ENCODE results near the gene FAM110C. TPM values are rescaled to one million over a fixed set of nuclear protein-coding genes. Genes with fewer than 3 reads are reported as not detected.
A peak's percentile ranks its signal among the peaks of the same experiment; 100 is the strongest.

The FAM110C gene, protein sequence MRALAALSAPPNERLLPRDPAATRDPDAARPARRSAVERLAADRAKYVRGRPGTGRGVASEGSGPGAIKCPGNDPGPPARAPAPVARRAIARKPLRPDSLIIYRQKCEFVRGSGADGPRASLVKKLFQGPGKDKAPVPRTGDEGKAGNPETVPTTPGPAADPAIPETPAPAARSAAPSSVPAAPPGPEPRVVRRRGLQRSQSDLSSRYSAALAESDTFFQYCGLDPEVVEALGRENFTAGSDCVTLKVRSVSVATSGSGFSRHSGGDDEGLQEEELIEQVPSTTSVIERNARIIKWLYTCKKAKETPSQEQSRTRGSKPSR
- polyA plus RNA-seq (2012; rRNA removed): not detected in 2 replicates
- polyA plus RNA-seq (2012; cell fraction: cytosol; rRNA removed): under 0.01 TPM in 1 of 2 replicates, not detected in the other
- polyA plus RNA-seq (2012; cell fraction: nucleus; rRNA removed): not detected in 2 replicates

- no peaks in the 10 kb centered on the region for H3K9me2 ChIP-seq
- H2AFZ ChIP-seq (ENCODE audit: low read depth): no peak within 1 kb of the TSS
- no peak within 1 kb of the TSS for H3K9ac ChIP-seq
- H3K4me1 ChIP-seq (ENCODE audit: control insufficient read depth in 1 of 2, insufficient read depth in 2 of 2, low read depth in 1 of 2, low read length in 1 of 2): peaks cover 0 to 3% of the 10 kb centered on the region in 2 experiments; a peak in 1 of 4 replicates
- peak within 1 kb of the TSS in 1 of 2 experiments; percentile 24; a peak in 1 of 4 replicates for H3K4me3 ChIP-seq (ENCODE audit: low read depth in 2 of 2, low read length in 1 of 2)
- no peaks in the 10 kb centered on the region for H3K36me3 ChIP-seq (replicated peaks in 1 of 2; ENCODE audit: control insufficient read depth in 1 of 2, insufficient read depth in 2 of 2, low read length in 1 of 2)
- 11% methylated on average over 33 of the region's 75 CpGs for WGBS (ENCODE audit: low lambda C conversion rate)
- H3K79me2 ChIP-seq (ENCODE audit: insufficient read depth): no peaks in the 10 kb centered on the region
- H3F3A ChIP-seq (replicated peaks; ENCODE audit: insufficient read depth): no peaks in the 10 kb centered on the region
- H3K27ac ChIP-seq (ENCODE audit: low read depth in 2 of 2, low read length in 1 of 2): no peak within 1 kb of the TSS
- H3K9me3 ChIP-seq: no peaks in the 10 kb centered on the region
- peaks cover 15% of the 10 kb centered on the region; the same call in 1 of the 2 replicates for H3K27me3 ChIP-seq (ENCODE audit: insufficient read depth)
- CTCF ChIA-PET: no interaction called here
- no peak within 1 kb of the TSS for H3K4me2 ChIP-seq
- POLR2A ChIA-PET: no interaction called here
- no peaks in the 10 kb centered on the region for H4K20me1 ChIP-seq (ENCODE audit: insufficient read depth)
- TF ChIP-seq, protein P1, sequence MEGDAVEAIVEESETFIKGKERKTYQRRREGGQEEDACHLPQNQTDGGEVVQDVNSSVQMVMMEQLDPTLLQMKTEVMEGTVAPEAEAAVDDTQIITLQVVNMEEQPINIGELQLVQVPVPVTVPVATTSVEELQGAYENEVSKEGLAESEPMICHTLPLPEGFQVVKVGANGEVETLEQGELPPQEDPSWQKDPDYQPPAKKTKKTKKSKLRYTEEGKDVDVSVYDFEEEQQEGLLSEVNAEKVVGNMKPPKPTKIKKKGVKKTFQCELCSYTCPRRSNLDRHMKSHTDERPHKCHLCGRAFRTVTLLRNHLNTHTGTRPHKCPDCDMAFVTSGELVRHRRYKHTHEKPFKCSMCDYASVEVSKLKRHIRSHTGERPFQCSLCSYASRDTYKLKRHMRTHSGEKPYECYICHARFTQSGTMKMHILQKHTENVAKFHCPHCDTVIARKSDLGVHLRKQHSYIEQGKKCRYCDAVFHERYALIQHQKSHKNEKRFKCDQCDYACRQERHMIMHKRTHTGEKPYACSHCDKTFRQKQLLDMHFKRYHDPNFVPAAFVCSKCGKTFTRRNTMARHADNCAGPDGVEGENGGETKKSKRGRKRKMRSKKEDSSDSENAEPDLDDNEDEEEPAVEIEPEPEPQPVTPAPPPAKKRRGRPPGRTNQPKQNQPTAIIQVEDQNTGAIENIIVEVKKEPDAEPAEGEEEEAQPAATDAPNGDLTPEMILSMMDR (IDR thresholded peaks at IDR 0.05): no peak
- TF ChIP-seq RCOR1 (IDR thresholded peaks at IDR 0.05; ENCODE audit: low read length): no peak
- peak; percentile 76 for DNase-seq
These were observed at the start of gene FAM110C for GRCh38 chr2:46471-47345. TSS of gene FAM110C (minus strand) at chr2:46505. CDS start at chr2:46385, 120 bp downstream.

GRCh38 chr2:92326-92725 is 46.0 kb upstream of the FAM110C start:
- Histone ChIP-seq H3K27ac (ENCODE audit: low read depth in 2 of 2, low read length in 1 of 2) (no peak overlapping the region), H3F3A (replicated peaks; ENCODE audit: insufficient read depth) (no peaks in the 10 kb centered on the region), H3K9me2 (peaks cover 3% of the 10 kb centered on the region; the same call in 1 of the 2 replicates), H3K4me1 (ENCODE audit: control insufficient read depth in 1 of 2, insufficient read depth in 2 of 2, low read depth in 1 of 2, low read length in 1 of 2) (no peaks in the 10 kb centered on the region; a peak in 1 of 4 replicates), H3K27me3 (ENCODE audit: insufficient read depth) (no peaks in the 10 kb centered on the region), H2AFZ (ENCODE audit: low read depth) (no peak overlapping the region), H3K36me3 (replicated peaks in 1 of 2; ENCODE audit: control insufficient read depth in 1 of 2, insufficient read depth in 2 of 2, low read length in 1 of 2) (no peaks in the 10 kb centered on the region), H4K20me1 (ENCODE audit: insufficient read depth) (no peaks in the 10 kb centered on the region), H3K9me3 (peaks cover 4% of the 10 kb centered on the region; the same call in 1 of the 2 replicates), H3K9ac (no peak overlapping the region), H3K79me2 (ENCODE audit: insufficient read depth) (no peaks in the 10 kb centered on the region), H3K4me2 (no peak overlapping the region), H3K4me3 (ENCODE audit: low read depth in 2 of 2, low read length in 1 of 2) (no peak overlapping the region)
- ChIA-PET CTCF (interaction anchor here (1.0 to 2.3 kb wide), 2 partner anchors 13 to 18 kb away, joined by 3 to 5 read pairs; no protein-coding TSS in a partner anchor), POLR2A (no interaction called here)
- DNase-seq: no peak
- no peak for TF ChIP-seq EP300 (IDR thresholded peaks at IDR 0.05; ENCODE audit: borderline replicate concordance in 1 of 2, low read depth in 1 of 2, low read length in 1 of 2)
- no peak for TF ChIP-seq NFIC (IDR thresholded peaks at IDR 0.05; ENCODE audit: borderline replicate concordance)
- no peak for TF ChIP-seq TAF1 (IDR thresholded peaks at IDR 0.05; ENCODE audit: borderline replicate concordance, low read depth, low read length)
- TF ChIP-seq GATA2 (CRISPR knock-in tag; IDR thresholded peaks at IDR 0.05): no peak
- no peak for TF ChIP-seq JUND (IDR thresholded peaks at IDR 0.05)
- TF ChIP-seq POLR2AphosphoS5 (IDR thresholded peaks at IDR 0.05; ENCODE audit: low read depth, low read length): no peak
- no peak for TF ChIP-seq MAX (IDR thresholded peaks at IDR 0.05; ENCODE audit: low read depth)
- TF ChIP-seq, protein P2, sequence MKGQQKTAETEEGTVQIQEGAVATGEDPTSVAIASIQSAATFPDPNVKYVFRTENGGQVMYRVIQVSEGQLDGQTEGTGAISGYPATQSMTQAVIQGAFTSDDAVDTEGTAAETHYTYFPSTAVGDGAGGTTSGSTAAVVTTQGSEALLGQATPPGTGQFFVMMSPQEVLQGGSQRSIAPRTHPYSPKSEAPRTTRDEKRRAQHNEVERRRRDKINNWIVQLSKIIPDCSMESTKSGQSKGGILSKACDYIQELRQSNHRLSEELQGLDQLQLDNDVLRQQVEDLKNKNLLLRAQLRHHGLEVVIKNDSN (IDR thresholded peaks at IDR 0.05; ENCODE audit: borderline replicate concordance, low read depth): no peak
- no peak for TF ChIP-seq FOSL2 (IDR thresholded peaks at IDR 0.05; ENCODE audit: borderline replicate concordance, low read depth)
- no peak for TF ChIP-seq RXRA (IDR thresholded peaks at IDR 0.05; ENCODE audit: borderline replicate concordance, low read depth)
- no peak for TF ChIP-seq FOXJ3 (CRISPR knock-in tag; IDR thresholded peaks at IDR 0.05)
- TF ChIP-seq FOXM1 (IDR thresholded peaks at IDR 0.05; ENCODE audit: low read depth): no peak
- no peak for TF ChIP-seq RFX5 (IDR thresholded peaks at IDR 0.05; ENCODE audit: low read length)
- TF ChIP-seq MXI1 (IDR thresholded peaks at IDR 0.05; ENCODE audit: low read depth, low read length): no peak
- 0% methylated on average over 3 of the region's 3 CpGs for WGBS (ENCODE audit: low lambda C conversion rate)

Measured in SK-N-SH (cell line).